NCI-H2227 (cell line): ENCODE measurements around the gene NLRP2B.
"Not testable (repeated sequence)": the region's sequence is repeated elsewhere in the genome, so short reads cannot be mapped to it uniquely, and the experiment has no call there.

ENCODE experiments used
- DNase-seq: peaks from one replicate; lab custom pipeline; 2025; ENCODE audit not compliant: unreplicated experiment; lab: John Stamatoyannopoulos, UW

NLRP2B gene

DNA sequence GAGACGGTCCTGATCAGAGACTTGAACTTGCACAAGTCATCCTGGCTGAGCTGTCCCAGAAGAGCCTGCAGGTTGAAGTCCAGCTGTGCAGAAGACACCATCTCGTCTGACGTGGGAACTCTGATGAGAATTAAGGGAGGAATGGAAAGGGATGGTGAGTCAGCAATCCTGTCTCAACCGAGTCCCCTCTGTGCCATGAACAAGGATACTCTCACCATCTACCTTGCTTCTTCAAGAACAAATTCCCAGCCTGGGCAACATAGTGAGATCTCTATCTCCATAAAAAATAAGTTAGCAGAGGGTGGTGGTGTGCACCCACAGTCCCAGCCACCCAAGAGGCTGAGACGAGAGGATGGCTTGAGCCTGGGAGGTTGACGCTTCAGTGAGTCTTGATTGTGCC, at the start of gene NLRP2B:
Gene NLRP2B (minus strand): TSS at position 101 of the 400 bp plus-strand sequence.
- no peak for DNase-seq

DNA sequence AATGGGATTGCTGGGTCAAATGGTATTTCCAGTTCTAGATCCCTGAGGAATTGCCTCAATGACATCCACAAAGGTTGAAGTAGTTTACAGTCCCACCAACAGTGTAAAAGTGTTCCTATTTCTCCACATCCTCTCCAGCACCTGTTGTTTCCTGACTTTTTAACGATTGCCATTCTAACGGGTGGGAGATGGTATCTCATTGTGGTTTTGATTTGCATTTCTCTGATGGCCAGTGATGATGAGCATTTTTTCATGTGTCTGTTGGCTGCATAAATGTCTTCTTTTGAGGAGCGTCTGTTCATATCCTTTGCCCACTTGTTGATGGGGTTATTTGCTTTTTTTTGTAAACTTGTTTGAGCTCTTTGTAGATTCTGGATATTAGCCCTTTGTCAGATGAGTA, 45.9 kb upstream of the NLRP2B start:
- DNase-seq: not testable (repeated sequence)

DNA sequence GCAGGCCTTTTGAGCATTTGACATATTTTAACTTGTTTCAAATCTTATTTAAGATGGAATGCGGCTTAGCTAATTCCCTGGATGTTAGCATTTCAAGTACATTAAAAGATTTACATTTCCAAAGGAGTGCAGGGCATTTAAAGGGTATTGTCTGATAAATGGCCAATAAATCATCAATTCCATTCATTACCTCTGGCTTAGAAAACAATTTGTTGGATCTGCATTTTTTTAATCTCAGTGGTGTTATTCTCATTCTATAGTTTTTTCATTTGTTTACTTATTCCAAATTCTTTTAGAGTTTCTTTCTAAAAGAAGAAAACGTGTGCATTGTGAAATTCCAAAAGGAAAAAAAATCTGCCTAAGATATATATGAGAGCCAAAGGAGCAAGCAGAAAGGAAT, 1.3 kb upstream of the NLRP2B start:
- DNase-seq: no peak

DNA sequence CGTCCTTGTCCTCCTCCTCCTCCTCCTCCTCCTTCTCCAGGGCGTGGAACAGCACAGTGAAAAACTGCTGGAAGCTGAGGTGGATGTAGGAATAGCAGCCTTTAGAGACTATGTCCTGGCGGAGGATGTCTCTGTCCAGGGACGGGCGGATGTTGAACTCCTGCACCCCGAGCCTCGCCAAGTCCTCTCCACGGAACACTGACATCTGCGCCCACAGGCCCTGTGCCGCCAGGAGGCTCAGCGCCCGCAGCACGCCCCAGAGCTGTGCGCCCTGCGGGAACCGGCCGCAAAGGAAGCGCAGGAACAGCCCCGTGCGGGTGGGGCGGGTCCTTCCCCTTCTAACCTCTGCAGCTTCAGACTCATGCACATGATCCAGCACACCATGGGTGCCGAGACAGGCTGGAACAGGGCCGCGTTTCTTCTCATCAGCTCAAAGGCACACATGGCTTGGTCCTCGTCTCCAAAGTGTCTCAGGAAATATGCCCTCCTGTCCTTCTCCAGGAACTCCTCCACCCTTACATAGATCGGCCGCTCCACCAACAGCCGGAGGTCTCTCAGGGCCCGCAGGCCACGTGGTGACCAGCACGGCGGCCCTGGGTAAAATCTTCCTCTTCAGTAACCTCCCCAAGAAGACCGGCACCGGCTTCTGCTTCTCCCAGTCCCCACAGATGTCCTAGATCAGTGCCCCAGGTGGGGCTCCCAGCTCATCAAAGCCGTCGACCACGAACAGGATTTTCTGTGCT, 1.2 kb downstream of the NLRP2B start:
- DNase-seq: no peak

DNA sequence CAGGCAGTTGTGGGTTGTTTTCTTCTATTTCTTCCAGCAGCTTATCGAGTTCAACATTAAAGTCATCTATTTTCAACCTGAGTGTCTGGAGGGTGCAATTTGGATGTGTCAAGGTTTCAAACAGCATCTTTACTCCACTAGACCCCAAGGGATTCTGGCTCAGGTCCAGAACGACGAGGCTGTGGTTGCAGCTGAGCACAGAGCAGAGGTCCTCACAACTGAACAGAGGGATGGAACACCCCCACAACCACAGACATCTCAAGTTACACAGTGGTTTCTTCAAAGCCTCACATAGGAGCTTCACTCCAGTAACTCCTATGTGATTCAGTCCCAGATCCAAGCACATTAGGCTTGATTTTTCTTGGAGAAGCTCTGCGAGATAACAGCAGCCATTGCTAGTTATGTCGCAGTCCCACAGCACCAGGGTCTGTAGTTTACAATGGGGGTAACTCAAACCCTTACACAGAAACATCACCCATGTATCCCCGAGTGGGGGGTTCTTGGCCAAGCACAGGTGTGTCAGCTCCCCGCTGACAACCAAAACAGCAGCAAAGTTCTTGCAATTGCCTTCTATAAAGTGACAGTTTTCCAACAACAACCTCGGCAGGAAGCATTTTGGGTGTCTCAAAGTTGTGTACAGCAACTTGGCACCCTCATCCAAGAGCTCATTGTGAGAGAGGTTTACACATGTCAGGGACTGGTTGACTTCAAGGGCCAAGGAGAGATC, 2.8 kb downstream of the NLRP2B start:
- no peak for DNase-seq

DNA sequence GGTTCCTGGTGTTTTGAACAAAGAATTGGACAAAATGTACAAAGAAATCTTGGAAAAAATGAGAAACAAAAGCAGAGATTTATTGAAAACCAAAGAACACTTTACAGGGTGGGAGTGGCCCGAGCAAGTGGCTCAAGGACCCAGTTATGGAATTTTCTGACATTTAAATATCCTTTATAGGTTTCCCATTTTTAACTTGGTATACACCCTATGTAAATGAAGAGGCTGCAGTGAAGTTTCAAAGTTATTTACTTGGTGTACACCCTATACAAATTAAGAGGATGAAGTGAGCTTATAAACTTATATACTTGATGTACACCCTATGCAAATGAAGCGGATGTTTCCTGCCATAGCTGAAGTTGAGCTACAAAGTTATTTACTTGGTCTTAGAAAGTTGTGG, 4.7 kb downstream of the NLRP2B start:
- DNase-seq: no peak

DNA sequence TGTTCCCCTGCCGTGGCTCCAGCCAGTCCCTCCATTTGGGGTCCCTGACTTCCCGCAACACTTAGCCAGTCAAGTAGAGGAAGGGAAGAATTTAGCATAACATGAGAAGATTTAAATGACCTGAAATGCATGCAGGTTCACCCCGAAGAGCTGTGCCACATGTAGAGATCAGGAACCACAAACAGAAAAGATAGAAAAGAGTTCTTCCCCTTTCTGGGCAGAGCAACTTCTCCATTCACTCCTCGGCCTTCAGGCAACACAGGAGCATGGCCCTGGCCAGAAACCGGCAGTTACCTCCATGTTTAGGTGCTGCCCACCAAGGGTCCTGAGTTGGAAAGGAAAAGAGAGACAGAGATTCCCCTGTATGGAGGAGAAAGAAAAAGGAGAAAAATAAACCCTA, 5.2 kb downstream of the NLRP2B start:
- no peak for DNase-seq

DNA sequence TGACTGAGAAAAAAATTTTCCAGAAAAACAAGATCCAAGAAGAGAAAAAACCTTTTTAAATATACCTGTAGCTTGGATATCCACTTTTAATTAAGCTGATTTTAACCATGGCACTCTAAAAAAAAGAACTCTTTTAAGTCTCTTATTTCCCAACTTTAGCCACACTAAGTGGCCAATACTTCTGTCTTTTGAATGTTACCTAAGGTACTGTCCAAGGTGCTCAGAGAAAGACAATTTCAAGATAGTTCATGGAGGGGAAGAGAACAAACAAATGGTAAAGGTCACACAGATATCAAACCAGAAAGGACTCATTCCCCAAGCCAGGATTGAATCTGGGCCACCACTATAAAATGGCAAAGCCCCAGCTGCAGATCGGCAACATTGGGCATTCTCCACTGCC, 10.1 kb downstream of the NLRP2B start:
- DNase-seq: no peak

DNA sequence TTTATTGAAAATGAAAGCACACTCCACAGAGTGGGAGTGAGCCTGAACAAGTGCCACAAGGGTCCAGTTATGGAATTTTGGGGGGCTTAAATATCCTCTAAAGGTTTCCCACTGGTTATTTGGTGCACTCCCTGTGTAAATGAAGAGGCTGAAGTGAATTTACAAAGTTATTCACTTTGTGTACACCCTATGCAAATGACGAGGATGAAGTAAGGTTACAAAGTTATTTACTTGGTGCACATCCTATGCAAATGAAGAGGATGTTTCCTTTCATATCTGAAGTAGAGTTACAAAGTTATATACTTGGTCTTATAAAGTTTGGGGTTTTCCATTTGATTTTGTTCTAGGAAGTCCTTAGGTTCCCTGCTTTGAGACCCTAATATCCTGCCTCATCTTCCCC, 13.1 kb downstream of the NLRP2B start:
- no peak for DNase-seq

DNA sequence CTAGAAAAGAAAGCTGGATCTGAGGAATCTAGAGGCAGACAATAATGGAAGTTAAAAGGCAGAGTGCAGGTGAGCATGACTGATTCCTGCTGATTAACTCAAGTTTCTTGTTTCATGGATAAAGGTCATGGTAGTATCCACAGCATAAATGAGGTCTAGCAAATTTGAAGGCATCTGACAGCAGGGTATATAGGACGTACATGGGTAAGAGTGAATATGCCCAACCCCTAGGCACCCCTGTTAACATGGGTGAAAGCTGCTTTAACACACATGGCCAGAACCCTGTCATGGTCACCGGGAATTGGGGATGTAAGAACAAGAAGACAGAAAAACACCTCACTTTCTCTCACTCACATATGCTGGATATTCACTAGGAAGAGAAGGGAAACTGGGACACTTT, 25.0 kb downstream of the NLRP2B start:
- no peak for DNase-seq

DNA sequence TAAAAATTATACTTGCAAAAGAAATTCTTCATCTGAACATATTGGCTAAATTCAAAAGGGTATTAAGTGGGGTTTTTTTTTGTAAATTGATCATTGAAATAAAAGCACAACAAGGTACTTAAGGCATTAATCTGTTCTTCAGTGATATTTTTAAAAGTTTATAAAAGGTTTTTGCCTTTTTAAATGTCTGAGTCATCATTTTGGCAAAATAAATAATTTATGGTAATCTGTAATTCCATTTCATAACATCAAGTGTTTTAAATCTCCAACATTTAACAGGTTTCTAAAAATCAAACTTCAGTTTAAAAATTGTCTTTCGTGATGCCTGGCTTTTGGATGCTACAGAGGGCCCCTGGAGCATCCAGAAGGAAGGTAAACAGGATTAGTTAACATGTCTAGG, 27.4 kb downstream of the NLRP2B start:
- DNase-seq: no peak

DNA sequence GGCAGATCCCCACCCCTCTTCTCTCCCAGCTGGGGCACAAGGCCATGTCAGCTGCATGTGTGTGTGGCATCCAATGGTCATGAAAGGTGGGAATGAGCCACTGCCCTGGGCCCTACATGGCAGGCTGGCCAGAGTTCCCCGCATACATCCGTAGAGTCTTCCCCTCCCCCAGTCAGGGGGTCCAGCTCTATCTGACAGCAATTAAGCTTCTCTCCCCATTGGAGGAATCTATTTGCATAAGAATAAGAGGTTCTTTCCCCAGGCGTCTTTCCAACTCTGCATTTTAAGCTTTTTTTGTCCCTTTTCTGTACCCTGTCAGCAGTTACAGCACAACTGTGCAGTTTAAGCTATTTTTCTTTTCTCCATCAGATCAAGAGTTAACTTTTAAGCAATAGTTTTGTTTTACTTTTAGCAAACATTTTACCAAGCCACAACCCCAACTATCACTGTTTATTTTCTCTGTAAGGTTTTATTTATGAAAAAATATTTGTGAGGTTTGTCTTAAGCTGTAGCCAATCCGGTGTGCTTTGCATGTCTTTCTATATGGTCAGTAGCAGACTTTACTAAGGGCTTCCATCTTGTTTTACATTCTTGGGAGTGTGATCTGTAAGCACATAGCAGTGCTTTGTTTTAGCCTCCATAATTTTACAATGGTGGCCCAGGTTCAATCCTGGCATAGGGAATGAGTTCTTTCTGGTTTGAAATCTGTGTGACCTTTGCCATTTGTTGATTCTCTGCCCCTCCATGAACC, 28.7 kb downstream of the NLRP2B start:
- DNase-seq: no peak

DNA sequence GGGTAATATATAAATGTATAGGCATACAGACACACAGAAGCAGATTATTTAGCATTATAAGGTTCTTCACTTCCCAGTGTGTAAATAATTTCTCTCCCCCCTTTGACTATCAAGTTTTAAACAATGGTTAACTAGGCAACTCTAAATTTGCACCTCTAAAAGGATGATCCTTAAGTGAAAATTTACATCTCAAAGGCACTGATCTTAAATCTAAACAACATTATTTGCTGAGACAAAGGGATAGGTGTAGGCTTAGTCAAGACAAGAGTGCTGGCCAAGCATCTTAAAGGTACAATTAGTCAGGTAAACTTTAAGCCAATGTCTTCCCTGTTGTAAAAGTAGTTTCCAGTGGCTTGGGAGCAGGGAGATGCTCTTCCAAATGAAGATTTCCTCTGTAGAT, 33.0 kb downstream of the NLRP2B start:
- DNase-seq: no peak

DNA sequence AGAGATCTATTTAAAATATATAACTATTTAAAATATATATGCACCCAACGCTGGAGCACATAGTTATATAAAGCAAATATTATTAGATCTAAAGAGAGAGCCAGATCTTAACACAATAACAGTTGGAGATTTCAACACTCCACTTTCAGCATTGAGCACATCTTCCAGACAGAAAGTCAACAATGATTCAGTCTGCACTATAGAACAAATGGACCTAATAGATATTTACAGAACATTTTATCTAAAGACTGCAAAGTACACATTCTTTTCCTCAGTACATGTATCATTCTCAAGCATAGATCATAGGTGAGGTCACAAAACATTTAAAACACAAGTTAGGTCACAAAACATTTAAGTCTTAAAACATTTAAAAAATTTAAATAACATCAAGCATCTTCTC, 36.4 kb downstream of the NLRP2B start:
- no peak for DNase-seq

DNA sequence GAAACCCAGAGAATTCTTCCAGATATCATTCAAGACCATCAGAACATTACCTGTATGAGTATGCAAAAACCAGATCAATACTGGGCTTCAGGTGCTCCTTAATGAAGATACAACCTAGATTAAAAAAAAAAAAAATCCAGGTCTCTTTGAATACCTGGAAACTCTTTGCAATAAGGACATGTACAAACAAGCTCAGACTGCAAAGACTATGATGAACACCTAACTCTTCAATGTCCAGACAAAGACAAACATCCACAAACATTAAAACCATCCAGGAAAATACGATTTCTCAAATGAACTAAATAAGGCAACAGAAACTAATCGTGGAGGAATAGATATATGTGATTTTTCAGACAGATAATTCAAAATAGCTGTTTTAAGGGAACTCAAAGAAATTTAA, 38.7 kb downstream of the NLRP2B start:
- no peak for DNase-seq

DNA sequence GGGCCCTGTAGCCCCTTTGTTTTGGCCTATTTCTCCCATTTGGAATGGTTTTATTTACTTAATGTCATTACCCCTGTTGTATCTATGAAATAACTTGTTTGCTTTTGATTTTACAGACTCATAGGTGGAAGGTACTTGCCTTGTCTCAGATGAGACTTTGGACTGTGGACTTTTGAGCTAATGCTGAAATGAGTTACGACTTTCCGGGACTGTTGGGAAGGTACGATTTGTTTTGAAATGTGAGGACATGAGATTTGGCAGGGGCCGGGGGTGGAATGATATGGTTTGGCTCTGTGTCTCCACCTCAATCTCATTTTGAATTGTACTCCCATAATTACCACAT, 39.4 kb downstream of the NLRP2B start:
- DNase-seq: no peak

DNA sequence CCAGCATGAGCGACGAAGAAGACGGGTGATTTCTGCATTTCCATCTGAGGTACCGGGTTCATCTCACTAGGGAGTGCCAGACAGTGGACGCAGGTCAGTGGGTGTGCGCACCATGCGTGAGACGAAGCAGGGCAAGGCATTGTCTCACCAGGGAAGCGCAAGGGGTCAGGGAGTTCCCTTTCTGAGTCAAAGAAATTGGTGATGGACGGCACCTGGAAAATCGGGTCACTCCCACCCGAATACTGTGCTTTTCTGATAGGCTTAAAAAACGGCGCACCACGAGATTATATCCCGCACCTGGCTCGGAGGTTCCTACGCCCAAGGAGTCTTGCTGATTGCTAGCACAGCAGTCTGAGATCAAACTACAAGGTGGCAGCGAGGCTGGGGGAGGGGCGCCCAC, 50.6 kb downstream of the NLRP2B start:
- DNase-seq: not testable (repeated sequence)
